Stimulated activated CD8-positive, alpha-beta memory T cell treated with anti-CD3 and anti-CD28 coated beads, Interleukin-7, amount 100 ng/mL, for 4 hours (primary cell): ENCODE measurements around the gene GGA3.
"Not testable (repeated sequence)": the region's sequence is repeated elsewhere in the genome, so short reads cannot be mapped to it uniquely, and the experiment has no call there.

Experiments
- DNase-seq, 2 donors: peaks; one replicate each; pipeline ENCODE4 v3.0.0-alpha.2; 2020; ENCODE audit warnings: low read depth in 2 of 2

The GGA3 gene

GRCh38 chr17:75261336-75262111 is at the start of gene GGA3, which contains the start of gene MRPS7:
Gene GGA3 (minus strand): TSS chr17:75261606. CDS start chr17:75261587, 19 bp downstream.
Gene MRPS7 (plus strand): TSS chr17:75261879. CDS start chr17:75261901, 22 bp downstream.
- peak; percentile 91 to 93 for DNase-seq

GRCh38 chr17:75308732-75309629 is 47.6 kb upstream of the GGA3 start:
- DNase-seq: no peak

GRCh38 chr17:75307957-75308731 is 46.7 kb upstream of the GGA3 start:
- no peak for DNase-seq

DNA sequence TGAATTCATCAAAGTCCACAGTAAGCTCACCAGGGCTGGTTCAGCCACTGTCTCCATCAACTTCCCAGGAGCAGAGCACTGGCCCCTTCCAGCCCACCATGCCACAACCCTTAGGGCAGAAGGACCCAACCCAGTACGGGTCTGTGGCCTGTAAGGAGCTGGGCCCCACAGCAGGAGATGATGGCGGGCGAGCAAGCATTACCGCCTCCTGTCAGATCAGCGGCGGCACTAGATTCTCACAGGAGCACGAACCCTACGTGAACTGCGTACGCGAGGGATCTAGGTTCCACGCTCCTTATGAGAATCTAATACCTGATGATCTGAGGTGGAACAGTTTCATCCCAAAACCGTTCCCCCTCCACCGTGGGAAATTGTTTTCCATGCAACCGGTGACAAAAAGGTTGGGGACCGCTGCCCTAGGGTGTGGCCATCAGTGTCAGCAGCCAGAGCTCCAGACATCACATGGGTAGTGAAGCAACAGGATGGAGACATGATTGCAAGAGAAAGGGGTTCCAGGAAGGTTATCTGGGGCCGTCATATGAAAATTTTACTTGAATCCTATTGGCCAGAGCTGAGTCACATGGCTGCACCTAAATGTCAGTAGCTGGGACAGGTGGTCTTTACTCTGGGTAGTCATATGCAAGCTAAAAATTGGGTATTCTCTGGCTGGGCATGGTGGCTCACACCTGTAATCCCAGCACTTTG is 40.2 kb upstream of the GGA3 start:
- DNase-seq: no peak

DNA sequence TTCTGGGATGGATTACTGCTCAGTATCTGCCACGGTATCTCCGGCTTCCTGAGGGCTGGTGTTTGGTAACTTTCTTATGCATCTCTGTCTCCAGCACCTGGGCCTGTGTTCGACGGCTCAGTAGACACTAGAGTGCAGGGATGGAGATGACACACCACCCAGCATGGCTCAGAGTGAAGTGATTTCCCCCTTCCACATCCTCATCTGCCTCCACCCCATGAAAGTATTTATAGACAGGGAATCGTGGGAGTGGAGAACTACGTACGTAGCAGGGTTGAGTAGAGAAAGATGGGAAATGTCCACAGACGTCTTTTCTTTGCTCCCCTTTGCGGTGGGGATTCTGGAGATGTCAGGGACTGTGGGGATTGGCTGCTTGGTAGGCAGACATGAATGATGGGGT is 39.6 kb upstream of the GGA3 start:
- no peak for DNase-seq

GRCh38 chr17:75300280-75300679 is 38.9 kb upstream of the GGA3 start:
- DNase-seq: no peak

DNA sequence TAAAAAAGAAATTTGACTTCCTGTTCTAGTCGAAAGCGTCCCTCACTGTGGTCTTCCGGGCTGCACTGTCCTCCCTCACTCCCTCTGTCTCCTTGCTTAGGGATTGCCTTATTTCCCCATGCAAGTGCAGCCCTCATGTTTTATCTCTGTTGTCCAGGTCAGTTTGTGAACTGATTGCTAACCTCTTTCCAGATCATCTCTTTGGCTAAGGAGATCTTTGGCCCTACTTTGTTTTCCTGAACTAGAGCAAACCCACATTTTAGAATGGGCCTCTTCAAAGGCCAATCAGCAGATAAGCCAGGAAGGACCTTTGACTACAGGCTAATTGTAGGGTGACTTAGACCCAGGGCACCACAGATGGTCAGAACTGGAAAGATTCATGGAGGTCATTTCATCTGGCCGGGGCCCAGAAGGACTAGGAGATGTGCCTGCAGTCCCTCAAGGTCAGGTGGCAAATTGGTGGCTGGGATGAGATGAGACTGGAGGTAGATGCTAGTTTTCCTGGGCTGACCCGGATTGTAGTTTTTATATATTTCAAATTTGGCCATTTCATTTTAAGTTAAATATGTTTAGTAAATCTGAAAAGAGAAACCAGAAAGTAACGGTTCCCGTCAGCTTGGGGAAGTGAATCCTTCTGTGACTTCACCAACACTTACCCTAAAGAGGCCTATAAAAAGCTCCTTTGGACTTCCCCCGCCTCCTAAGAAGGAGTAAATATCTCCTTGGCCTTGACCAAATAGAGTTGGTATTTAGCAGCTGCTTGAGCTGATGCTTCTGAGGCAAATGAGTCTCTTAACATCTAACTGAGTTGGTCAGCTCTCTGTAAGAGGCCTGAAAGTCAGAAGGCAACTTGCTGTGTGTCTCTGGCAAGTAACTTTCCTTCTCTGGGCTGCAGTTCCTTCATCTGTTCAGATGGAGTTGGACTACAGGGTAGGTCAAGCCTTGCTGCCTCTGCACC is 34.1 kb upstream of the GGA3 start:
- no peak for DNase-seq

DNA sequence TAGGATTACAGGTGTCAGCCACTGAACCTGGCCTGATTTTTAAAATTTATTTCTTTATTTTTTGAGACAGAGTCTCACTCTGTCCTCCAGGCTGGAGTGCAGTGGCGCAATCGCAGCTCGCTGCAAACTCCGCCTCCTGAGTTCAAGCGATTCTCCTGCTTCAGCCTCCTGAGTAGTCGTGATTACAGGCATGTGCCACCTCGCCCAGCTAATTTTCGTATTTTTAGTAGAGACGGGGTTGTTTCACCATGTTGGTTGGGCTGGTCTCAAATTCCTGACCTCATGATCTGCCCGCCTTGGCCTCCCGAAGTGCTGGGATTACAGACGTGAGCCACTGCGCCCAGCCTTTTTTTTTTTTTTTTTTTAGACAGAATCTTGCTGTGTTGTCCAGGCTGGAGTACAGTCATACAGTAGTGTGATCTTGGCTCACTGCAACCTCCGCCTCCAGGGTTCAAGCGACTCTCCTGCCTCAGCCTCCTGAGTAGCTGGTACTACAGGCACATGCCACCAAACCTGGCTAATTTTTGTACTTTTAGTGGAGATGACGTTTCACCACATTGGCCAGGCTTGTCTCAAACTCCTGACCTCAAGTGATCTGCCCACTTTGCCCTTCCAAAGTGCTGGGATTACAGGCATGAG is 31.5 kb upstream of the GGA3 start:
- DNase-seq: not testable (repeated sequence)

DNA sequence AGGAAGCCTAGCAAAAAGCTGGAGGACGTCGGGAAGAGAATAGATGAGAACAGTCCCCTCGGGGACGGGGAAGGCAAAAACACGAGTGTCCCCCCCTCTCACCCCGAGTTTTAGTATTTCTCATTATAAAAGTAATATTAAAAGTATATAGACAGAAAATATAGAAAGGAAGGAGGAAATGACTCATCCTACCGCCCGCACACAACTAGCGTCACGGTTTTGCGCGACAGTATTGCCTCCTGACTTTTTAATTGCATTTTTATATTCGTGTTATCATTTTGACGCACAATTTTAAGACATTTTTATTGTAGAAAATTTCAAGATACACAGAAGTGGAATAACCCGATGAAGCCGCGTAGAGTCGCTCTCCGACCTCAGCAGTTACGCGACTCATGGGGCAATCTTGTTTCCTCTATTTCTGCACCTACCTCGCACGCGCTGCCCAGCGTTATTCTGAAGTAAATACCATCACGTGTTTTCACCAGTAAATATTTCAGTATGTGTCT is 28.5 kb upstream of the GGA3 start:
- peak; percentile 56 to 62 for DNase-seq

GRCh38 chr17:75289115-75289831 is 27.9 kb upstream of the GGA3 start, which contains the start of gene SLC25A19:
Gene SLC25A19 (minus strand): TSS chr17:75289433. CDS start chr17:75286764, 2,669 bp downstream.
- peak; percentile 96 to 97 for DNase-seq

DNA sequence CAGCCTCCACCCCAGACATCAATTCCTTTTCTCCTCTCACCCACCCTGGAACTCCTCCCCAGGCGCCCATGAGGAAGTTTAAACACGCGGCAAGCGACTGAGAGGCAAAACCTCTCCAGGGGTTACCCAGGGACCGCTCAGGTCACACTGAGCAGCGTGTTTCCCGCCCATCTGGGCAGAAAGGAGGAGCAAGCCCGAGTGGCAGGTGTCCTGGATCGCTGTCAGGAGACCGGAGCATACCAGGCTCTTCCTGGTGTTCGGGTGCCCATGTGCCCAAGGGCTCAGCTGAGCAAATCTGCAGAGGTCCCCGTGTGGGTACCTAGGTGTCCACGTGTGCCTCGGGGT is 27.3 kb upstream of the GGA3 start:
- DNase-seq: peak; percentile 12 to 24

DNA sequence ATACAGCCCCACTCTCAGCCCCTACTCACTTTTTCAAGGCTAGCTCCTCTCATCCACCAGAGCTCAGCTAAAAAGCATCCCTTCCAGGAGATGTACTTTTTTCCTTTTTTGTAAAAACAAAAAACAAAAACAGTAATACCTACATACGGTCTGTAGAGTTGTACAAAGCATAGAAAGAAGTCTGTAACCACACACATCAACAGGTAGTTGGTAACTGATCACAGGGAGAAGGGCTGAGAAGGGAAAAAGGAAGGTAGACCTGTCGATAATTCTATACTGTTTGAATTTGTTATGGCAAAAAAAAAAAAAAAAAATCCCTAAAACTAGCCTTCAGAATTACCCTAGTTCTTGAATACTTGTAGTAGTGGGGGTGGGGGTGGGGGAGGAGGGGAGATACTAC is 27.0 kb upstream of the GGA3 start:
- no peak for DNase-seq

DNA sequence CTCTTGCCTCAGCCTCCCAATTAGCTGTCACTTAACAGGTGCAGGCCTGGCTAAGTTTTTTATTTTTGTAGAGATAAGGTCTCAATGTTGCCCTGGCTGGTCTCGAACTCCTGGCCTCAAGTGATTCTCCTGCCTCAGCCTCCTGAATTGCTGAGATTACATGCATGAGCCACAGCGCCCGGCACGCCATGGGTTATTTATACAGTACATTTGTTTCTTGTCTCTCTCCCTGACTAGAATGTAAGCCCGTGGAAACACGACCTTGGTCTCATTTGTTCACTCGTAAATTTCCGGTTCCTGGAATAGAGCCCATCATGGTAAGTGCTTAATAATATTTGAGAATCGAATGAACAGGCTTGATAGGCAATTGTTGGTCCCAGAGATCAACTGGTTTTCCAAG is 25.8 kb upstream of the GGA3 start:
- DNase-seq: no peak

- DNase-seq: no peak
Measured at GRCh38 chr17:75285123-75285522, 23.7 kb upstream of the GGA3 start.

GRCh38 chr17:75280189-75280588 is 18.8 kb upstream of the GGA3 start:
- DNase-seq: not testable (repeated sequence)

- DNase-seq: no peak
Measured at GRCh38 chr17:75277664-75278071, 16.3 kb upstream of the GGA3 start.

- no peak for DNase-seq
Measured at GRCh38 chr17:75273977-75274708, 12.7 kb upstream of the GGA3 start.

DNA sequence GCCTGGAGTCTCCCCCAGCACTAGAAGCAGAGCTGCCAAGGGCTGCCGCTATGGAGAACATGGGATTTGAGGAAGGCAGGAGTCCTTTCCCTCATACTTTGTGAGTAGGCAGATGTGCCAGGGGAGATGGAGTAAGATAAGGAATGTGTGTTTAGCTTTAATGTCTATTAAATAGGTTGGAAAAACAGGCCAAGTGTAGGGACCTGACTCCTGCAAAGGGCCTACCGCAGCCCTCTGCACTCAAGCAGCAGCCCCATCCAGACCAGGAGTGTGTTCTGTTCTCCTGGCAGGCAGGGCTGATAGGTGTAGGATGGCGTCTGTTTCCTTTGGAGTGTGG is 11.4 kb upstream of the GGA3 start:
- DNase-seq: no peak
